HG03039 (cell line): ENCODE results near the gene PTF1A.
A peak's percentile ranks its signal among the peaks of the same experiment; 100 is the strongest.

Experiments used
- ATAC-seq: cut with Tn5 transposase; IDR thresholded peaks from one replicate; pipeline ENCODE4 v1.9.1; 2021; ENCODE audit warnings: mild to moderate bottlenecking, moderate library complexity; ENCODE audit not compliant: unreplicated experiment

PTF1A gene

GRCh38 chr10:23191764-23192711 is at the start of gene PTF1A:
TSS of gene PTF1A (plus strand) at chr10:23192312. CDS start at chr10:23192531, 219 bp downstream.
- ATAC-seq: no peak

GRCh38 chr10:23146258-23146657 is 45.9 kb upstream of the PTF1A start:
- ATAC-seq: no peak

GRCh38 chr10:23147035-23147434 is 45.1 kb upstream of the PTF1A start:
- no peak for ATAC-seq

GRCh38 chr10:23148214-23148613 is 43.9 kb upstream of the PTF1A start:
- ATAC-seq: no peak

GRCh38 chr10:23150091-23150490 is 42.0 kb upstream of the PTF1A start:
- ATAC-seq: no peak

GRCh38 chr10:23150610-23151009 is 41.5 kb upstream of the PTF1A start:
- ATAC-seq: no peak

GRCh38 chr10:23151071-23151470 is 41.0 kb upstream of the PTF1A start:
- no peak for ATAC-seq

- no peak for ATAC-seq
Measured at GRCh38 chr10:23155169-23155568, 36.9 kb upstream of the PTF1A start.

- ATAC-seq: no peak
Measured at GRCh38 chr10:23156447-23157150, 35.5 kb upstream of the PTF1A start.

GRCh38 chr10:23157239-23157681 is 34.9 kb upstream of the PTF1A start:
- no peak for ATAC-seq

GRCh38 chr10:23157691-23158369 is 34.3 kb upstream of the PTF1A start:
- ATAC-seq: peak; percentile 66

GRCh38 chr10:23158370-23158769 is 33.7 kb upstream of the PTF1A start:
- ATAC-seq: peak; percentile 57

- ATAC-seq: no peak
Measured at GRCh38 chr10:23171232-23171876, 20.8 kb upstream of the PTF1A start.

GRCh38 chr10:23172429-23173213 is 19.5 kb upstream of the PTF1A start:
- ATAC-seq: no peak

- no peak for ATAC-seq
Measured at GRCh38 chr10:23173214-23174073, 18.7 kb upstream of the PTF1A start.

- ATAC-seq: no peak
Measured at GRCh38 chr10:23174074-23174976, 17.8 kb upstream of the PTF1A start.

- ATAC-seq: no peak
Measured at GRCh38 chr10:23174977-23175512, 17.1 kb upstream of the PTF1A start.

- ATAC-seq: no peak
Measured at GRCh38 chr10:23186178-23186577, 5.9 kb upstream of the PTF1A start.
